Keratinocyte (primary cell): ENCODE results near the gene SBK2. TPM values are rescaled to one million over a fixed set of nuclear protein-coding genes. Genes with fewer than 3 reads are reported as not detected.

Experiments
- DNase-seq: peaks from one replicate; pipeline ENCODE4 v3.0.0-alpha.2; 2011; ENCODE audit warnings: low read depth, missing footprints, low spot score
- FAIRE-seq: peaks from 2 replicates; lab custom pipeline; 2011; peaks lifted over from hg19 to GRCh38; lab: Jason Lieb, UNC
- H2AFZ ChIP-seq: 2 replicates; pipeline ENCODE4 v1.6.0; 2012; ENCODE audit warnings: low read length, control low read depth, inconsistent platforms; ENCODE audit not compliant: control insufficient read depth
- H3K27ac ChIP-seq: 2 replicates; pipeline ENCODE4 v1.5.1; 2011; ENCODE audit warnings: low read length; ENCODE audit not compliant: control insufficient read depth, insufficient read depth
- H3K27me3 ChIP-seq: 3 replicates; pipeline ENCODE4 v1.6.0; 2011; ENCODE audit warnings: low read length; ENCODE audit not compliant: control insufficient read depth, insufficient read depth; ENCODE audit errors: extremely low read depth
- H3K36me3 ChIP-seq, 2 experiments: 2 replicates in 1 of 2; 3 replicates in 1 of 2; pipeline ENCODE4 v1.5.1; 2011; ENCODE audit warnings: low read length in 2 of 2, mild to moderate bottlenecking in 1 of 2; ENCODE audit not compliant: control insufficient read depth in 2 of 2, insufficient read depth in 2 of 2; ENCODE audit errors: extremely low read depth in 1 of 2
- H3K4me1 ChIP-seq: 3 replicates; pipeline ENCODE4 v1.5.1; 2011; ENCODE audit warnings: low read length; ENCODE audit not compliant: control insufficient read depth, insufficient read depth; ENCODE audit errors: extremely low read depth
- H3K4me2 ChIP-seq: 3 replicates; pipeline ENCODE4 v1.6.0; 2011; ENCODE audit warnings: low read depth, low read length; ENCODE audit not compliant: control insufficient read depth, insufficient read depth; ENCODE audit errors: extremely low read depth
- H3K4me3 ChIP-seq, 3 experiments: fragments of 200-600 bp in 1 of 3; sonication (generic) in 1 of 3; 2 replicates in 2 of 3; 3 replicates in 1 of 3; pipeline ENCODE4 v1.5.1; 2011 to 2016; ENCODE audit warnings: low read length in 3 of 3, mild to moderate bottlenecking in 3 of 3, control low read depth in 2 of 3, inconsistent platforms in 1 of 3, low read depth in 1 of 3, mixed read lengths in 1 of 3, mixed run types in 1 of 3, moderate library complexity in 1 of 3; ENCODE audit not compliant: control insufficient read depth in 2 of 3, insufficient read depth in 2 of 3; ENCODE audit errors: extremely low read depth in 1 of 3
- H3K79me2 ChIP-seq: 2 replicates; pipeline ENCODE4 v1.6.0; 2012; ENCODE audit warnings: low read length; ENCODE audit not compliant: control insufficient read depth, insufficient read depth
- H3K9ac ChIP-seq: 3 replicates; pipeline ENCODE4 v1.6.0; 2011; ENCODE audit warnings: low read length; ENCODE audit not compliant: control insufficient read depth, insufficient read depth; ENCODE audit errors: extremely low read depth
- H3K9me1 ChIP-seq: 3 replicates; pipeline ENCODE4 v1.6.0; 2011; ENCODE audit warnings: low read length; ENCODE audit not compliant: control insufficient read depth, insufficient read depth; ENCODE audit errors: extremely low read depth
- H3K9me3 ChIP-seq: 2 replicates; pipeline ENCODE4 v1.5.1; 2012; ENCODE audit warnings: low read depth, low read length; ENCODE audit not compliant: control insufficient read depth
- H4K20me1 ChIP-seq: 3 replicates; pipeline ENCODE4 v1.6.0; 2011; ENCODE audit warnings: low read length; ENCODE audit not compliant: control insufficient read depth, insufficient read depth; ENCODE audit errors: extremely low read depth
- EZH2 ChIP-seq: IDR thresholded peaks from one replicate; pipeline ENCODE4 v1.6.1; 2012; ENCODE audit warnings: inconsistent platforms, mild to moderate bottlenecking, low read length, moderate library complexity
- dilution Hi-C: fragments of 300-500 bp; cut with MboI; formaldehyde crosslinking; loops from one replicate; pipeline ENCODE4 v1.7.0; 2020; ENCODE audit warnings: low sequenced_read_pairs; ENCODE audit not compliant: extremely low pct_ligation_motif_present
- polyA minus RNA-seq, 3 experiments: library from RNA; depleted of rRNA, polyadenylated mRNA; stranded (reverse); fragments of >200 nt; gene quantifications; 1 replicate in 1 of 3; 2 replicates in 1 of 3; 3 replicates in 1 of 3; pipeline ENCODE4 v1.2.3, GENCODE V29; 2011
- polyA plus RNA-seq, 5 experiments: library from polyadenylated mRNA; depleted of rRNA in 3 of 5; stranded (reverse) in 3 of 5; stranded (forward) in 1 of 5; unstranded in 1 of 5; fragments of >200 nt; gene quantifications; 1 replicate in 1 of 5; 2 replicates in 3 of 5; 3 replicates in 1 of 5; pipeline versions ENCODE4 v1.2.1 to v1.2.3, GENCODE V29; 2011 to 2012; ENCODE audit warnings: missing spikeins in 2 of 5, low read depth in 1 of 5, low replicate concordance in 1 of 5
- TF ChIP-seq, protein P1 (sequence below), 3 experiments: IDR thresholded peaks in 1 of 3; conservative IDR thresholded peaks in 1 of 3; optimal IDR thresholded peaks in 1 of 3; 2 replicates in 2 of 3; 3 replicates in 1 of 3; pipeline versions ENCODE3 to v1.5.1; 2011; ENCODE audit warnings: low read length in 3 of 3, mild to moderate bottlenecking in 3 of 3, moderate library complexity in 2 of 3, control low read depth in 1 of 3, inconsistent platforms in 1 of 3; ENCODE audit not compliant: insufficient read depth in 2 of 3; ENCODE audit errors: extremely low read depth in 1 of 3

Gene SBK2, protein sequence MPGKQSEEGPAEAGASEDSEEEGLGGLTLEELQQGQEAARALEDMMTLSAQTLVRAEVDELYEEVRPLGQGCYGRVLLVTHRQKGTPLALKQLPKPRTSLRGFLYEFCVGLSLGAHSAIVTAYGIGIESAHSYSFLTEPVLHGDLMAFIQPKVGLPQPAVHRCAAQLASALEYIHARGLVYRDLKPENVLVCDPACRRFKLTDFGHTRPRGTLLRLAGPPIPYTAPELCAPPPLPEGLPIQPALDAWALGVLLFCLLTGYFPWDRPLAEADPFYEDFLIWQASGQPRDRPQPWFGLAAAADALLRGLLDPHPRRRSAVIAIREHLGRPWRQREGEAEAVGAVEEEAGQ
- polyA plus RNA-seq (not detected in 3 replicates), polyA minus RNA-seq (not detected in 3 replicates)
- not detected for polyA plus RNA-seq (2011; ENCODE audit: low read depth)
- polyA plus RNA-seq (2011; cell fraction: cytosol; rRNA removed), result not detected in 2 replicates
- not detected in 2 replicates for polyA plus RNA-seq (2011; cell fraction: nucleus; rRNA removed)
- not detected in 2 replicates for polyA plus RNA-seq (2012; ENCODE audit: low replicate concordance)
- polyA minus RNA-seq (2011; cell fraction: cytosol; rRNA and poly(A)+ RNA removed), result not detected
- polyA minus RNA-seq (2011; cell fraction: nucleus; rRNA and poly(A)+ RNA removed), result not detected in 2 replicates

DNA sequence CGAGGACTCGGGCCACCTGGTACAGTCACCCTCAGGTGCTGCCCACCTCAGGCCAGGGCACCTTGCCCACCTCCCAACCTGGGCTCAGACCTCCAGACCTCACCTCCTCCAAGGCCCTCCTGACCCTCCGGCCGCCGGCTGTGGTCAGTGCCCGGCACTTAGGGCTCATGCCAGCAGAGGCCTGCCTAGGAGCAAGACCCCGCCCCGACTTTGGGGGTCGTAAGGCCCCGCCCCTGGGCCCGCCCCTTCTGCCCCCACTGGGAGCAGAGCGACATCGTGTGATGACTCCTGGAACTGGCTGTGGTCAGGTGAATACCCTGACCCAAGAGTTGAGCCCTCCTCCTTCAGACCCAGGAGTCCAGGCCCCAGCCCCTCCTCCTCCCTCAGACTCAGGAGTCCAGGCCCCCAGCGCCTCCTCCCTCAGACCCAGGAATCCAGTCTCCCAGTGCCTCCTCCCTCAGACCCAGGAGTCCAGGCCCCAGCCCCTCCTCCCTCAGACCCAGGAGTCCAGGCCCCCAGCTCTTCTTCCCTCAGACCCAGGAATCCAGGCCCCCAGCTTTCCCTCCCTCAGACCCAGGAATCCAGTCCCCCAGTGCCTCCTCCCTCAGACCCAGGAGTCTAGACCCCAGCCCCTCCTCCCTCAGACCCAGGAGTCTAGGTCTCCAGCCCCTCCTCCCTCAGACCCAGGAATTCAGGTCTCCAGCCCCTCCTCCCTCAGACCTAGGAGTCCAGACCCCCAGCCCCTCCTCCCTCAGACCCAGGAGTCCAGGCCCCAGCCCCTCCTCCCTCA, at the start of gene SBK2:
TSS of gene SBK2 (minus strand) at position 183 of the 790 bp plus-strand sequence. CDS start 839 bp downstream, outside the sequence.
- Histone ChIP-seq H3K4me2 (no peak within 1 kb of the TSS), H2AFZ (no peak within 1 kb of the TSS), H3K79me2 (no peaks in the 10 kb centered on the region), H3K9ac (no peak within 1 kb of the TSS), H3K27ac (no peak within 1 kb of the TSS), H4K20me1 (no peaks in the 10 kb centered on the region), H3K4me1 (no peaks in the 10 kb centered on the region), H3K9me1 (no peaks in the 10 kb centered on the region), H3K27me3 (no peaks in the 10 kb centered on the region), H3K36me3 (no peaks in the 10 kb centered on the region), H3K9me3 (no peaks in the 10 kb centered on the region), H3K4me3 (no peak within 1 kb of the TSS)
- dilution Hi-C loops, result no loop called here
- TF ChIP-seq, protein P1, sequence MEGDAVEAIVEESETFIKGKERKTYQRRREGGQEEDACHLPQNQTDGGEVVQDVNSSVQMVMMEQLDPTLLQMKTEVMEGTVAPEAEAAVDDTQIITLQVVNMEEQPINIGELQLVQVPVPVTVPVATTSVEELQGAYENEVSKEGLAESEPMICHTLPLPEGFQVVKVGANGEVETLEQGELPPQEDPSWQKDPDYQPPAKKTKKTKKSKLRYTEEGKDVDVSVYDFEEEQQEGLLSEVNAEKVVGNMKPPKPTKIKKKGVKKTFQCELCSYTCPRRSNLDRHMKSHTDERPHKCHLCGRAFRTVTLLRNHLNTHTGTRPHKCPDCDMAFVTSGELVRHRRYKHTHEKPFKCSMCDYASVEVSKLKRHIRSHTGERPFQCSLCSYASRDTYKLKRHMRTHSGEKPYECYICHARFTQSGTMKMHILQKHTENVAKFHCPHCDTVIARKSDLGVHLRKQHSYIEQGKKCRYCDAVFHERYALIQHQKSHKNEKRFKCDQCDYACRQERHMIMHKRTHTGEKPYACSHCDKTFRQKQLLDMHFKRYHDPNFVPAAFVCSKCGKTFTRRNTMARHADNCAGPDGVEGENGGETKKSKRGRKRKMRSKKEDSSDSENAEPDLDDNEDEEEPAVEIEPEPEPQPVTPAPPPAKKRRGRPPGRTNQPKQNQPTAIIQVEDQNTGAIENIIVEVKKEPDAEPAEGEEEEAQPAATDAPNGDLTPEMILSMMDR (optimal IDR thresholded peaks at IDR 0.05 in 1 of 3, IDR thresholded peaks at IDR 0.05 in 1 of 3, conservative IDR thresholded peaks at IDR 0.05 in 1 of 3; ENCODE audit: extremely low read depth in 1 of 3, insufficient read depth in 2 of 3, low read length in 3 of 3), result no peak
- TF ChIP-seq EZH2, result no peak
- FAIRE-seq (no peak), DNase-seq (no peak)

DNA sequence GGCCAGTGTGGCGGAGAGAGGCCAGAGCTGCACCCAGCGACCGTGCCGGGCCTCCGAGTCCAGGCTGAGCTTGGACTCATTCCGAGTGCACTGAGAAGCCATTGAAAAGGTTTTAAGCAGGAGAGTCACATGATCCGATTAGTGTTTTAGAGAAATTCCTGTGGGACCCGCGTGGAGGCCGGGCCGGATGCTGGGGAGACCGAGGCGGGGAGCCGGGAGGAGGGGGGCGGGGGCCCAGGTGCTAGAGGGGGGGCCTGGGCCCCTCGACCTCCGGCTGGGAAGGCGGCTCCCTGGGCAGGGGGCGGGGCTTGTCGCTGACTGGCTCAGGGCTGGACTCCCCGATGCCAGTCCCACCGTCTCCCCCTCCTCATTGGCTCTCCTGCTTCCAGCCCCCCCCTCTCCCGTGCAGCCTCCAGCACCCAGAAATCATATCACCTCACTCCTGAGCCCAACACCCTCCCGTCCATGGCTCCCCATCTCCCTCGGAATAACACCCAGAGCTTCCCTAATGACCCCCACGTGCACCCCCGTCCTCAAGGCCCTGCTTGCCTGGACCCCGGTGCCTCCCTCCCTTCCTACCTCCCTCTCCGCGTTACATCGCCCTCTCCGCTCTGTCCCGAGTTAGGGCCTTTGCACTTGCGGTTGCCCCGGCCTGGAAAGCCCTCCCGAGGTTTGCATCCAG, 48.9 kb upstream of the SBK2 start:
- dilution Hi-C loops, result no loop called here
- no peak for DNase-seq
- H3K27ac ChIP-seq, result no peak overlapping the region
- H3K9me3 ChIP-seq, result no peaks in the 10 kb centered on the region
- no peaks in the 10 kb centered on the region for H3K36me3 ChIP-seq
- H3K4me2 ChIP-seq, result peak overlapping the region; percentile 22
- H3K27me3 ChIP-seq, result peaks cover 4% of the 10 kb centered on the region
- no peaks in the 10 kb centered on the region for H3K79me2 ChIP-seq
- peak overlapping the region; percentile 15 for H2AFZ ChIP-seq
- no peak overlapping the region for H3K4me3 ChIP-seq
- no peak for FAIRE-seq
- no peaks in the 10 kb centered on the region for H3K9me1 ChIP-seq
- H3K4me1 ChIP-seq, result peaks cover 22% of the 10 kb centered on the region
- H3K9ac ChIP-seq, result peak overlapping the region; percentile 9
- no peaks in the 10 kb centered on the region for H4K20me1 ChIP-seq
- TF ChIP-seq, protein P1 (optimal IDR thresholded peaks at IDR 0.05 in 1 of 3, IDR thresholded peaks at IDR 0.05 in 1 of 3, conservative IDR thresholded peaks at IDR 0.05 in 1 of 3; ENCODE audit: extremely low read depth in 1 of 3, insufficient read depth in 2 of 3, low read length in 3 of 3), result no peak
- no peak for TF ChIP-seq EZH2
